H1 (cell line): ENCODE measurements around the gene SEC11A.

ENCODE experiments used
- ATF2 ChIP-seq: IDR thresholded peaks from 2 replicates; pipeline ENCODE4 v1.6.1; 2012; ENCODE audit warnings: low read length, inconsistent platforms
- CEBPB ChIP-seq: IDR thresholded peaks from 2 replicates; pipeline ENCODE4 v1.6.1; 2012; ENCODE audit warnings: low read depth, low read length
- CREB1 ChIP-seq: IDR thresholded peaks from 2 replicates; pipeline ENCODE4 v1.6.1; 2012; ENCODE audit warnings: inconsistent platforms
- CTCF ChIP-seq, 3 experiments: IDR thresholded peaks; 1 replicate in 2 of 3; 2 replicates in 1 of 3; pipeline versions ENCODE4 v1.5.1 to v1.6.1; 2011; ENCODE audit warnings: low read length in 3 of 3, mild to moderate bottlenecking in 3 of 3, inconsistent platforms in 2 of 3, low read depth in 1 of 3, moderate library complexity in 1 of 3; ENCODE audit not compliant: insufficient read depth in 1 of 3; ENCODE audit errors: control extremely low read depth in 1 of 3
- EGR1 ChIP-seq: IDR thresholded peaks from 2 replicates; pipeline ENCODE4 v1.6.1; 2011; ENCODE audit warnings: low read depth, low read length, borderline replicate concordance
- MAFK ChIP-seq: IDR thresholded peaks from 2 replicates; pipeline ENCODE4 v1.6.1; 2012; ENCODE audit warnings: low read depth, mild to moderate bottlenecking, improper control_type of control experiment, low read length
- SIN3A ChIP-seq, 2 experiments: IDR thresholded peaks in 1 of 2; conservative IDR thresholded peaks in 1 of 2; 2 replicates each; pipeline ENCODE4 v1.6.1; 2011 to 2012; ENCODE audit warnings: low read length in 2 of 2, improper control_type of control experiment in 1 of 2, low read depth in 1 of 2, mild to moderate bottlenecking in 1 of 2
- SUZ12 ChIP-seq: fragments of 200-600 bp; sonication (generic); IDR thresholded peaks from 2 replicates; pipeline ENCODE4 v1.6.1; 2012; ENCODE audit warnings: mild to moderate bottlenecking, inconsistent platforms, low read length, moderate library complexity, mixed read lengths
- USF2 ChIP-seq: IDR thresholded peaks from 2 replicates; pipeline ENCODE4 v1.6.1; 2011; ENCODE audit warnings: low read length, improper control_type of control experiment
- ZNF274 ChIP-seq: IDR thresholded peaks from 2 replicates; pipeline ENCODE4 v1.7.0; 2012; ENCODE audit warnings: low read length, borderline replicate concordance; ENCODE audit errors: extremely low read depth

- no peak for TF ChIP-seq SIN3A (conservative IDR thresholded peaks at IDR 0.05 in 1 of 2, IDR thresholded peaks at IDR 0.05 in 1 of 2; ENCODE audit: low read depth in 1 of 2, low read length in 2 of 2)
- TF ChIP-seq CTCF (IDR thresholded peaks at IDR 0.05; ENCODE audit: control extremely low read depth in 1 of 3, insufficient read depth in 1 of 3, low read depth in 1 of 3, low read length in 3 of 3), result no peak
- TF ChIP-seq CREB1, result no peak
- no peak for TF ChIP-seq USF2
- no peak for TF ChIP-seq ZNF274
- TF ChIP-seq ATF2, result no peak
- TF ChIP-seq SUZ12, result no peak
- no peak for TF ChIP-seq CEBPB
- no peak for TF ChIP-seq MAFK
- TF ChIP-seq EGR1, result no peak
Observed at GRCh38 chr15:84725001-84725491, 9.1 kb upstream of the SEC11A start.
